ENCODE data around the gene RELN.
"Not testable (repeated sequence)": the region's sequence is repeated elsewhere in the genome, so short reads cannot be mapped to it uniquely, and the experiment has no call there.

Gene RELN

DNA sequence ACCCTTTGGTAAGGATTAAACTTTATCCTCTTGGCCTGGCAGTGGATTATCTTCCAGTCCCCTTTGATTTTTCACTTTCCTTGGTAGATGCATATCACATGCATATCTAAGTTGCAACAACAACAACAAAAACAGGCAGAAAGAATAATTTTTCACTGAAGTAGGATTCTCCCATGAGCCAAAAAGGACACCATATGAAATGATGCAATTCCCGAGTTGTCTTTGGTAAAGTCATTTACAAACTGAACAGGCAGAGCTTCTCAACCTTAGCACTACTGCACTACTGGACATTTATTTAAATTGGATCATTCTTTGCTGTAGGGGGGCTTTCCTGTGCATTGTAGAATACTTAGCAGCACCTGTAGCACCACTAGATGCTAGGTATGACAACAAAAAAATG, 195.0 kb downstream of the RELN start:
- TF ChIP-seq ZC3H10 (CRISPR knock-in tag; IDR thresholded peaks at IDR 0.05): no peak
- ATAC-seq: no peak

- no peak for ATAC-seq
- TF ChIP-seq TCF4 (CRISPR knock-in tag; IDR thresholded peaks at IDR 0.05; ENCODE audit: borderline replicate concordance) (no peak), ARNTL (CRISPR knock-in tag; IDR thresholded peaks at IDR 0.05; ENCODE audit: borderline replicate concordance, low read depth) (no peak)
These were observed 195.8 kb downstream of the RELN start for GRCh38 chr7:103793614-103794013.

- TF ChIP-seq ZNF565 (CRISPR knock-in tag; conservative IDR thresholded peaks at IDR 0.05; ENCODE audit: low read depth) (no peak), PPARA (CRISPR knock-in tag; IDR thresholded peaks at IDR 0.05; ENCODE audit: borderline replicate concordance) (no peak), ISL1 (CRISPR knock-in tag; IDR thresholded peaks at IDR 0.05) (no peak), RARB (CRISPR knock-in tag; IDR thresholded peaks at IDR 0.05) (no peak), ZNF70 (CRISPR knock-in tag; IDR thresholded peaks at IDR 0.05) (no peak), GLIS3 (CRISPR knock-in tag; IDR thresholded peaks at IDR 0.05) (no peak), ZNF8 (CRISPR knock-in tag; IDR thresholded peaks at IDR 0.05) (no peak), ZFP30 (CRISPR knock-in tag; IDR thresholded peaks at IDR 0.05) (no peak), TOX (CRISPR knock-in tag; IDR thresholded peaks at IDR 0.05; ENCODE audit: borderline replicate concordance) (no peak), ZC3H10 (CRISPR knock-in tag; IDR thresholded peaks at IDR 0.05) (no peak), CSDC2 (CRISPR knock-in tag; IDR thresholded peaks at IDR 0.05) (no peak), ESRRG (CRISPR knock-in tag; IDR thresholded peaks at IDR 0.05) (no peak), OSR1 (CRISPR knock-in tag; IDR thresholded peaks at IDR 0.05) (no peak), BACH2 (CRISPR knock-in tag; IDR thresholded peaks at IDR 0.05; ENCODE audit: borderline replicate concordance) (no peak), ARNTL (CRISPR knock-in tag; IDR thresholded peaks at IDR 0.05; ENCODE audit: borderline replicate concordance, low read depth) (no peak), TCF4 (CRISPR knock-in tag; IDR thresholded peaks at IDR 0.05; ENCODE audit: borderline replicate concordance) (no peak), SNAI2 (CRISPR knock-in tag; IDR thresholded peaks at IDR 0.05) (no peak)
- TF ChIP-seq, protein P1, sequence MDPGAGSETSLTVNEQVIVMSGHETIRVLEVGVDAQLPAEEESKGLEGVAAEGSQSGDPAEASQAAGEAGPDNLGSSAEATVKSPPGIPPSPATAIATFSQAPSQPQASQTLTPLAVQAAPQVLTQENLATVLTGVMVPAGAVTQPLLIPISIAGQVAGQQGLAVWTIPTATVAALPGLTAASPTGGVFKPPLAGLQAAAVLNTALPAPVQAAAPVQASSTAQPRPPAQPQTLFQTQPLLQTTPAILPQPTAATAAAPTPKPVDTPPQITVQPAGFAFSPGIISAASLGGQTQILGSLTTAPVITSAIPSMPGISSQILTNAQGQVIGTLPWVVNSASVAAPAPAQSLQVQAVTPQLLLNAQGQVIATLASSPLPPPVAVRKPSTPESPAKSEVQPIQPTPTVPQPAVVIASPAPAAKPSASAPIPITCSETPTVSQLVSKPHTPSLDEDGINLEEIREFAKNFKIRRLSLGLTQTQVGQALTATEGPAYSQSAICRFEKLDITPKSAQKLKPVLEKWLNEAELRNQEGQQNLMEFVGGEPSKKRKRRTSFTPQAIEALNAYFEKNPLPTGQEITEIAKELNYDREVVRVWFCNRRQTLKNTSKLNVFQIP (CRISPR knock-in tag; IDR thresholded peaks at IDR 0.05; ENCODE audit: borderline replicate concordance, low read depth): no peak
- TF ChIP-seq, protein P2, sequence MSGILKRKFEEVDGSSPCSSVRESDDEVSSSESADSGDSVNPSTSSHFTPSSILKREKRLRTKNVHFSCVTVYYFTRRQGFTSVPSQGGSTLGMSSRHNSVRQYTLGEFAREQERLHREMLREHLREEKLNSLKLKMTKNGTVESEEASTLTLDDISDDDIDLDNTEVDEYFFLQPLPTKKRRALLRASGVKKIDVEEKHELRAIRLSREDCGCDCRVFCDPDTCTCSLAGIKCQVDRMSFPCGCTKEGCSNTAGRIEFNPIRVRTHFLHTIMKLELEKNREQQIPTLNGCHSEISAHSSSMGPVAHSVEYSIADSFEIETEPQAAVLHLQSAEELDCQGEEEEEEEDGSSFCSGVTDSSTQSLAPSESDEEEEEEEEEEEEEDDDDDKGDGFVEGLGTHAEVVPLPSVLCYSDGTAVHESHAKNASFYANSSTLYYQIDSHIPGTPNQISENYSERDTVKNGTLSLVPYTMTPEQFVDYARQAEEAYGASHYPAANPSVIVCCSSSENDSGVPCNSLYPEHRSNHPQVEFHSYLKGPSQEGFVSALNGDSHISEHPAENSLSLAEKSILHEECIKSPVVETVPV (CRISPR knock-in tag; IDR thresholded peaks at IDR 0.05): no peak
- TF ChIP-seq, protein P3, sequence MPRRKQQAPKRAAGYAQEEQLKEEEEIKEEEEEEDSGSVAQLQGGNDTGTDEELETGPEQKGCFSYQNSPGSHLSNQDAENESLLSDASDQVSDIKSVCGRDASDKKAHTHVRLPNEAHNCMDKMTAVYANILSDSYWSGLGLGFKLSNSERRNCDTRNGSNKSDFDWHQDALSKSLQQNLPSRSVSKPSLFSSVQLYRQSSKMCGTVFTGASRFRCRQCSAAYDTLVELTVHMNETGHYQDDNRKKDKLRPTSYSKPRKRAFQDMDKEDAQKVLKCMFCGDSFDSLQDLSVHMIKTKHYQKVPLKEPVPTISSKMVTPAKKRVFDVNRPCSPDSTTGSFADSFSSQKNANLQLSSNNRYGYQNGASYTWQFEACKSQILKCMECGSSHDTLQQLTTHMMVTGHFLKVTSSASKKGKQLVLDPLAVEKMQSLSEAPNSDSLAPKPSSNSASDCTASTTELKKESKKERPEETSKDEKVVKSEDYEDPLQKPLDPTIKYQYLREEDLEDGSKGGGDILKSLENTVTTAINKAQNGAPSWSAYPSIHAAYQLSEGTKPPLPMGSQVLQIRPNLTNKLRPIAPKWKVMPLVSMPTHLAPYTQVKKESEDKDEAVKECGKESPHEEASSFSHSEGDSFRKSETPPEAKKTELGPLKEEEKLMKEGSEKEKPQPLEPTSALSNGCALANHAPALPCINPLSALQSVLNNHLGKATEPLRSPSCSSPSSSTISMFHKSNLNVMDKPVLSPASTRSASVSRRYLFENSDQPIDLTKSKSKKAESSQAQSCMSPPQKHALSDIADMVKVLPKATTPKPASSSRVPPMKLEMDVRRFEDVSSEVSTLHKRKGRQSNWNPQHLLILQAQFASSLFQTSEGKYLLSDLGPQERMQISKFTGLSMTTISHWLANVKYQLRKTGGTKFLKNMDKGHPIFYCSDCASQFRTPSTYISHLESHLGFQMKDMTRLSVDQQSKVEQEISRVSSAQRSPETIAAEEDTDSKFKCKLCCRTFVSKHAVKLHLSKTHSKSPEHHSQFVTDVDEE (CRISPR knock-in tag; IDR thresholded peaks at IDR 0.05): no peak
- ATAC-seq: no peak
These were observed 197.6 kb downstream of the RELN start for GRCh38 chr7:103791894-103792293.

- ATAC-seq: not testable (repeated sequence)
These were observed 202.4 kb downstream of the RELN start for GRCh38 chr7:103787041-103787440.

GRCh38 chr7:103784646-103785286, 204.7 kb downstream of the RELN start:
- ATAC-seq: no peak
- TF ChIP-seq, protein P3 (CRISPR knock-in tag; IDR thresholded peaks at IDR 0.05): no peak
- no peak for TF ChIP-seq ESRRG (CRISPR knock-in tag; IDR thresholded peaks at IDR 0.05)
- TF ChIP-seq ZFP3 (CRISPR knock-in tag; IDR thresholded peaks at IDR 0.05): no peak
- TF ChIP-seq TCF4 (CRISPR knock-in tag; IDR thresholded peaks at IDR 0.05; ENCODE audit: borderline replicate concordance): no peak
- TF ChIP-seq, protein P4, sequence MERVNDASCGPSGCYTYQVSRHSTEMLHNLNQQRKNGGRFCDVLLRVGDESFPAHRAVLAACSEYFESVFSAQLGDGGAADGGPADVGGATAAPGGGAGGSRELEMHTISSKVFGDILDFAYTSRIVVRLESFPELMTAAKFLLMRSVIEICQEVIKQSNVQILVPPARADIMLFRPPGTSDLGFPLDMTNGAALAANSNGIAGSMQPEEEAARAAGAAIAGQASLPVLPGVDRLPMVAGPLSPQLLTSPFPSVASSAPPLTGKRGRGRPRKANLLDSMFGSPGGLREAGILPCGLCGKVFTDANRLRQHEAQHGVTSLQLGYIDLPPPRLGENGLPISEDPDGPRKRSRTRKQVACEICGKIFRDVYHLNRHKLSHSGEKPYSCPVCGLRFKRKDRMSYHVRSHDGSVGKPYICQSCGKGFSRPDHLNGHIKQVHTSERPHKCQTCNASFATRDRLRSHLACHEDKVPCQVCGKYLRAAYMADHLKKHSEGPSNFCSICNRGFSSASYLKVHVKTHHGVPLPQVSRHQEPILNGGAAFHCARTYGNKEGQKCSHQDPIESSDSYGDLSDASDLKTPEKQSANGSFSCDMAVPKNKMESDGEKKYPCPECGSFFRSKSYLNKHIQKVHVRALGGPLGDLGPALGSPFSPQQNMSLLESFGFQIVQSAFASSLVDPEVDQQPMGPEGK (CRISPR knock-in tag; IDR thresholded peaks at IDR 0.05; ENCODE audit: borderline replicate concordance): no peak
- TF ChIP-seq TOX (CRISPR knock-in tag; IDR thresholded peaks at IDR 0.05; ENCODE audit: borderline replicate concordance): no peak
- no peak for TF ChIP-seq OSR1 (CRISPR knock-in tag; IDR thresholded peaks at IDR 0.05)
- TF ChIP-seq ISL1 (CRISPR knock-in tag; IDR thresholded peaks at IDR 0.05): no peak
- no peak for TF ChIP-seq RARB (CRISPR knock-in tag; IDR thresholded peaks at IDR 0.05)
- TF ChIP-seq SNAI2 (CRISPR knock-in tag; IDR thresholded peaks at IDR 0.05): no peak
- TF ChIP-seq, protein P1 (CRISPR knock-in tag; IDR thresholded peaks at IDR 0.05; ENCODE audit: borderline replicate concordance, low read depth): no peak

Data from SK-N-SH treated with all-trans-retinoic acid at 6 μM for 48 hours (cell line).